GM12878 (cell line): ENCODE data around the gene GPATCH2L. TPM values are rescaled to one million over a fixed set of nuclear protein-coding genes. Genes with fewer than 3 reads are reported as not detected.

Experiments used
- ATF7 ChIP-seq: fragments of 450-650 bp; IDR thresholded peaks from 2 replicates; pipeline ENCODE4 v1.6.1; 2016; ENCODE audit warnings: low read depth, mild to moderate bottlenecking
- BHLHE40 ChIP-seq, 2 experiments: fragments of 450-650 bp in 1 of 2; IDR thresholded peaks; 2 replicates each; pipeline ENCODE4 v1.6.1; 2011 to 2017; ENCODE audit warnings: low read depth in 2 of 2, borderline replicate concordance in 1 of 2, improper control_type of control experiment in 1 of 2, low read length in 1 of 2, mild to moderate bottlenecking in 1 of 2
- BMI1 ChIP-seq: fragments of 450-650 bp; IDR thresholded peaks from 2 replicates; pipeline ENCODE4 v1.6.1; 2016; ENCODE audit warnings: mild to moderate bottlenecking, moderate library complexity, borderline replicate concordance
- CUX1 ChIP-seq: IDR thresholded peaks from 2 replicates; pipeline ENCODE4 v1.6.1; 2012; ENCODE audit warnings: improper control_type of control experiment, low read depth, low read length; ENCODE audit not compliant: insufficient replicate concordance
- E4F1 ChIP-seq: fragments of 450-650 bp; IDR thresholded peaks from 2 replicates; pipeline ENCODE4 v1.6.1; 2018; ENCODE audit warnings: borderline replicate concordance, mild to moderate bottlenecking; ENCODE audit not compliant: partially characterized antibody
- GABPA ChIP-seq: IDR thresholded peaks from 2 replicates; pipeline ENCODE4 v1.6.1; 2014; ENCODE audit warnings: antibody characterized with exemption, low read depth, mild to moderate bottlenecking, inconsistent platforms
- NFIC ChIP-seq: IDR thresholded peaks from 2 replicates; pipeline ENCODE4 v1.6.1; 2012; ENCODE audit warnings: low read depth, mild to moderate bottlenecking, inconsistent platforms, low read length, moderate library complexity
- NFXL1 ChIP-seq: fragments of 450-650 bp; IDR thresholded peaks from 2 replicates; pipeline ENCODE4 v1.6.1; 2017; ENCODE audit warnings: antibody characterized with exemption, mild to moderate bottlenecking, borderline replicate concordance
- RELB ChIP-seq: fragments of 450-650 bp; IDR thresholded peaks from 2 replicates; pipeline ENCODE4 v1.6.1; 2017; ENCODE audit warnings: low read depth, mild to moderate bottlenecking, moderate library complexity
- TARDBP ChIP-seq: IDR thresholded peaks from 2 replicates; pipeline ENCODE4 v1.6.1; 2016; ENCODE audit warnings: borderline replicate concordance
- TCF12 ChIP-seq: IDR thresholded peaks from 2 replicates; pipeline ENCODE4 v1.6.1; 2011; ENCODE audit warnings: low read depth, mild to moderate bottlenecking, low read length
- TCF3 ChIP-seq: IDR thresholded peaks from 2 replicates; pipeline ENCODE4 v1.6.1; 2012; ENCODE audit warnings: low read depth, mild to moderate bottlenecking, low read length, borderline replicate concordance; ENCODE audit not compliant: insufficient read depth
- USF2 ChIP-seq: IDR thresholded peaks from 2 replicates; pipeline ENCODE4 v1.6.1; 2011; ENCODE audit warnings: low read depth, low read length, improper control_type of control experiment, borderline replicate concordance
- YY1 ChIP-seq: IDR thresholded peaks from 2 replicates; pipeline ENCODE4 v1.6.1; 2011; ENCODE audit warnings: low read depth, mild to moderate bottlenecking, low read length
- ZBTB11 ChIP-seq: fragments of 450-650 bp; formaldehyde crosslinking; IDR thresholded peaks from 2 replicates; pipeline ENCODE4 v1.5.0; 2022; ENCODE audit warnings: mild to moderate bottlenecking, missing genetic modification characterization
- polyA plus RNA-seq, 11 experiments: library from polyadenylated mRNA; depleted of rRNA in 4 of 11; unstranded in 6 of 11; stranded (reverse) in 5 of 11; fragments of >200 nt; fragmentation: Nextera tagmentation in 4 of 11; fragmentation: Illumina TruSeq in 1 of 11; extraction: Ambion mirVana in 4 of 11; extraction: Trizol in 1 of 11; gene quantifications; 1 replicate in 1 of 11; 2 replicates in 10 of 11; pipeline versions ENCODE4 v1.2.1 to v1.2.3, GENCODE V29; 2011 to 2016; ENCODE audit warnings: inconsistent platforms in 2 of 11, missing spikeins in 2 of 11, low read depth in 1 of 11
- total RNA-seq, 4 experiments: library from RNA; depleted of rRNA in 3 of 4; stranded (reverse); fragments of >200 nt in 3 of 4; fragmentation: Illumina TruSeq in 1 of 4; extraction: Trizol in 1 of 4; gene quantifications; 2 replicates each; pipeline versions ENCODE4 v1.2.1 to v1.2.3, GENCODE V29; 2013 to 2021

The GPATCH2L gene
- total and polyA plus RNA-seq, 10 of the 15 experiments (the other 5 are each of a cell fraction or from before 2014, with no cell fraction given): 9.1 to 50.9 (median 24.4) TPM

GRCh38 chr14:76194327-76194726 lies 42.6 kb downstream of the GPATCH2L start (continued):
- TF ChIP-seq CUX1 (peak; percentile 68), NFIC (peak; percentile 96), GABPA (peak; percentile 68), TCF12 (peak; percentile 96), YY1 (peak; percentile 62), BMI1 (0 out of 2 replicates have a peak, but pooled peaks have one; percentile 46), TCF3 (peak; percentile 91; the same call in 1 of the 2 replicates), TARDBP (peak; percentile 44; the same call in 1 of the 2 replicates), BHLHE40 (IDR thresholded peaks at IDR 0.05; ENCODE audit: borderline replicate concordance in 1 of 2, low read depth in 2 of 2, low read length in 1 of 2) (peak; percentile 97 to 99), E4F1 (no peak), USF2 (no peak), ATF7 (peak; percentile 52), RELB (peak; percentile 95), ZBTB11 (CRISPR knock-in tag) (no peak), NFXL1 (no peak)
